ENCODE data around the gene GTPBP1. TPM values are rescaled to one million over a fixed set of nuclear protein-coding genes. Genes with fewer than 3 reads are reported as not detected.

GTPBP1 gene
- total RNA-seq, 2 donors from 2014 or later = 42.9 to 73.5 TPM

DNA sequence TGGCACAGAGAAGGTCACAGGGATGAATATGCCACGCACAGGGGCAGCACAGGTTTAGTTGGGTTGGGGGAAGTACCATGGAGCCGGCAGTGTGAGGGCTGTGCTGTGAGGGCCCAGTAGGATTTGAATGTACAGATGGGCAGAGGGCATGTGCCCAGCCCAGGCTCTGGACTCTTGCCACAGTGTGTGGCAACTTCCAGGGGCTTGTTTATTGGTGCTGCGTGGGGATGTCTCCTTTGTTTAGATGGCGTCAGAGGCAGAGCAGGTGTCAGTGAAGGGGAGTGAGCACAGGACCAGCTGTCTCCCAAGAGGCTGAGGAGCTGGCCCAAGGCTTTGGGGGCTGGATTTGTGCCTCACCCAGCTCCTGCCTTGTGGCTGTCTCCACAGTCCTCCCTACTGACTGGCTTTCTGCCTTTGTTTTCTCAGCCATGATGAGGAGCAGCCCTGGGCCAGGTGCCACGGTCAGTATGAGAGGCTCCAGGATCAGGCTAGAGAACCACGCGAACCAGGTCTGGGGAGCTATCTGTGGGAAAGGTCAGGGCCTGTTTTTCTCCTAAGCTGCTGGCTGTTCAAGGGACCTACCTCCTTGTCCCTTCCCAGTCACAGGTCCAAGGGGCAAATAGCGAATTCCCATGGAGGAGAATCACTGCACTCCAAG is 28.1 kb downstream of the GTPBP1 start:
- no peak overlapping the region for H3K4me3 ChIP-seq
- TF ChIP-seq CTCF (IDR thresholded peaks at IDR 0.05) = no peak
- H3K4me1 ChIP-seq (ENCODE audit: control insufficient read depth in 1 of 2, low read depth in 2 of 2) = peaks cover 25 to 37% of the 10 kb centered on the region in 2 donors
- H3K27ac ChIP-seq = peak overlapping the region; percentile 82 to 86
- no peaks in the 10 kb centered on the region for H3K9me3 ChIP-seq
- ATAC-seq (ENCODE audit: insufficient number of reproducible peaks, low FRiP score, low read depth) = no peak
- no peaks in the 10 kb centered on the region for H3K27me3 ChIP-seq (replicated peaks; ENCODE audit: insufficient read depth)
- peaks cover 79% of the 10 kb centered on the region for H3K36me3 ChIP-seq
- DNase-seq (ENCODE audit: low spot score) = no peak

DNA sequence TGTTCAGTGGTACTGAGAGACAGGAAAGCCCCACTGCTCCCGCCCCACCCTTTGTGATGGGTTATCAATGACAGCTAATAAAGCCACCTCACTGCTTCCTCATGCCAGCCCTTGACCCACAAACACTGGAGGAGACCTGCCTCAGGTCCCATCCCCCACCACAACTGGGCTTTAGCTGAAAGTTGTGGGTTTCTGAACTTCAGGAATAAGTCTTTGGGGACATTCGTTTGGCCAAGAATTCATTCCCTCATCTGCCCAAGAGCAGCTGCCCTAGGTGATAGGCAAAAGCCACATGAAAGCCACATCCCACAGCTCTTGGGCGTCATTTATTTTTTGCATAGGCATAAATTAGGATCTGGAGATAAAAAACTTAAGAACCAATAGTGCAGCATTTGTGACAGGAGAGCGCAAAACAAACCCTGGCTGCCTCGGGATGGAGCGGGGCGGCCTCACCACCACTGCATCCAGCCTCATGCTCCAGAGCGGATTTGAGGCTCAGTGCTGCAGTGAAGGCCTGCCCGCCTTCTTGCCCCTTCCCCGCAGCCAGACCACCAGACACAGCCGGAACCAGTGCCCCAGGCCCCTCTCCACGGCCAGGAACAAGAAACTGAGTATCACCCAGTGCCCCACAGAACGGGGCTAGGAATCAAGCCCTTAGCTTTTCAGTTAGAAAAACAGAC is 28.8 kb downstream of the GTPBP1 start:
- Histone ChIP-seq H3K27ac (peak overlapping the region; percentile 82 to 86), H3K27me3 (replicated peaks; ENCODE audit: insufficient read depth) (no peaks in the 10 kb centered on the region), H3K9me3 (no peaks in the 10 kb centered on the region), H3K36me3 (peaks cover 79% of the 10 kb centered on the region), H3K4me1 (ENCODE audit: control insufficient read depth in 1 of 2, low read depth in 2 of 2) (peaks cover 25 to 37% of the 10 kb centered on the region in 2 donors), H3K4me3 (no peak overlapping the region)
- no peak for ATAC-seq (ENCODE audit: insufficient number of reproducible peaks, low FRiP score, low read depth)
- no peak for TF ChIP-seq CTCF (IDR thresholded peaks at IDR 0.05)
- DNase-seq (ENCODE audit: low spot score) = no peak

DNA sequence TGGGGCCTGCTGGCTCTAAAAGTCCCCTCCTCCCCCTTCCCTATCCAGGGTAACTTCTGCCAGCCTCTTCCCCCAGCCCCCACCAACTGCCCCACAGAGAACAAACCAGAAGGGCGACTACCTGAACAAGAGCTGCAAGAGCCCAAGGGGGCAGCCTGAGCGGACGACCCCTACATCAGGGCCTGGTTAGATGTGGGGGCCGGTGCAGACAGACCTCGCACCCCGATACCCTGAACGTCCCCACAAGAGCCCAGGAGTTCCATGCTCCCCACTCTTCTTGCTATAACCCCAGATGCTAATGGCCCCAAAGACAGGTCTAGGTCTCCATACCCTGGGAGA is 29.4 kb downstream of the GTPBP1 start:
- peaks cover 80% of the 10 kb centered on the region for H3K36me3 ChIP-seq

DNA sequence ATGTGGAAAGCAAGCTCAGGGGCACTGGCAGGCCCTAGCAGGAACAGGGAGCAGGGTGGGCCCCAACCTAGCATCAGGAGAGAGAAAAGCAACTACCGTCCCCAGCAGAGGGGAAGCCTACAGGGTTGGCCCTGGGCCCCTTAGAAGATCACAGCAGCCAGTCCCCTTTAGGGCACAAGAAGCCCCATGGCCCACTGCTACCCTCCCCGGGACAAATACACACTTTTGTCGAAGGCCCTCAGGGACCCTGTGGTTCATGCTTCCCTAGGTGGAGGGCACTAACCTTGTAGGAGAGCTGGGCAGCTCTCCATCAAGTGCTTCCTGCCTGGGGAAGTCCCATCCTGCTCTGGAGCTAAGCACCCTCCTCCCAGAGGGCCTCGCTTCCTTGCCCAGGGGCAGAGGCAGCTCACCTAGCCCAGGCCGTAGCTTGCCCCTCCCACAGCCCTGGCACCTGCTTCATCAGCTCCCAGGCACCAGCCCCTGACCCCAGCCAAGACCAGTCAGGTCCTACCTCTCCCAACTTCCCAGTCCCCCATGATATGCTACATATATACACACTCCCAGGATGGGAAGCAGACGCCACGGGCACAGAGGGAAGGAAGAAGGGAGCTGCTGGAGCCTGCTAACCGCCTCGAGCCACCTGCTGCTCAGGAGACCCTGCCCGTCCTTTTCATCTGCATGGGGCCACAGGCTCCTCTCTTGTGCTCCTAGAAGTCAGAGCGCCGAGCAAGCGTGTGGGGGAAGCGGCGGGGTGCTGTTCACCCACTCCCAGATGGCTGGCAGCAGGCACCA is 29.9 kb downstream of the GTPBP1 start:
- no peaks in the 10 kb centered on the region for H3K27me3 ChIP-seq (replicated peaks; ENCODE audit: insufficient read depth)
- TF ChIP-seq CTCF (IDR thresholded peaks at IDR 0.05) = no peak
- no peak overlapping the region for H3K4me3 ChIP-seq
- no peak for ATAC-seq (ENCODE audit: insufficient number of reproducible peaks, low FRiP score, low read depth)
- DNase-seq (ENCODE audit: low spot score) = no peak
- H3K4me1 ChIP-seq (ENCODE audit: control insufficient read depth in 1 of 2, low read depth in 2 of 2) = peaks cover 25 to 37% of the 10 kb centered on the region in 2 donors
- peaks cover 80% of the 10 kb centered on the region for H3K36me3 ChIP-seq
- peak overlapping the region in 1 of 2 donors; percentile 6 for H3K27ac ChIP-seq
- no peaks in the 10 kb centered on the region for H3K9me3 ChIP-seq

More for the DNA sequence above, 29.4 kb downstream of the GTPBP1 start:
- no peak for ATAC-seq (ENCODE audit: insufficient number of reproducible peaks, low FRiP score, low read depth)
- Histone ChIP-seq H3K27me3 (replicated peaks; ENCODE audit: insufficient read depth) (no peaks in the 10 kb centered on the region), H3K27ac (peak overlapping the region in 1 of 2 donors; percentile 6), H3K4me1 (ENCODE audit: control insufficient read depth in 1 of 2, low read depth in 2 of 2) (peaks cover 25 to 37% of the 10 kb centered on the region in 2 donors), H3K9me3 (no peaks in the 10 kb centered on the region), H3K4me3 (no peak overlapping the region)
- DNase-seq (ENCODE audit: low spot score) = no peak
- no peak for TF ChIP-seq CTCF (IDR thresholded peaks at IDR 0.05)

- Histone ChIP-seq H3K4me3 (no peak overlapping the region), H3K9me3 (no peaks in the 10 kb centered on the region), H3K36me3 (peaks cover 80% of the 10 kb centered on the region), H3K27ac (no peak overlapping the region), H3K4me1 (ENCODE audit: control insufficient read depth in 1 of 2, low read depth in 2 of 2) (peaks cover 25 to 36% of the 10 kb centered on the region in 2 donors), H3K27me3 (replicated peaks; ENCODE audit: insufficient read depth) (no peaks in the 10 kb centered on the region)
- TF ChIP-seq CTCF (IDR thresholded peaks at IDR 0.05) = no peak
- no peak for DNase-seq (ENCODE audit: low spot score)
- no peak for ATAC-seq (ENCODE audit: insufficient number of reproducible peaks, low FRiP score, low read depth)
These were observed 30.5 kb downstream of the GTPBP1 start for GRCh38 chr22:38736257-38736570.

Measured in thoracic aorta (tissue), 2 donors.